ENCODE results near the gene UPF1.

Gene UPF1

GRCh38 chr19:18839465-18840287 is 7.9 kb downstream of the UPF1 start:
- Histone ChIP-seq H3K4me3 (ENCODE audit: low read length) (no peak overlapping the region), H3K4me1 (ENCODE audit: insufficient read depth, low read length) (peaks cover 26% of the 10 kb centered on the region), H3K27me3 (ENCODE audit: insufficient read depth, low read length) (no peaks in the 10 kb centered on the region), H3K36me3 (ENCODE audit: insufficient read depth, low read length) (peaks cover 30% of the 10 kb centered on the region), H3K9me3 (ENCODE audit: low read length) (no peaks in the 10 kb centered on the region), H2AFZ (ENCODE audit: low read depth, low read length) (no peak overlapping the region)

- Histone ChIP-seq H3K36me3 (ENCODE audit: insufficient read depth, low read length) (peaks cover 23% of the 10 kb centered on the region), H3K9me3 (ENCODE audit: low read length) (no peaks in the 10 kb centered on the region), H3K4me1 (ENCODE audit: insufficient read depth, low read length) (peaks cover 26% of the 10 kb centered on the region), H3K27me3 (ENCODE audit: insufficient read depth, low read length) (no peaks in the 10 kb centered on the region), H3K4me3 (ENCODE audit: low read length) (no peak overlapping the region), H2AFZ (ENCODE audit: low read depth, low read length) (no peak overlapping the region)
These were observed 8.8 kb downstream of the UPF1 start for GRCh38 chr19:18840288-18841267.

- Histone ChIP-seq H3K36me3 (ENCODE audit: insufficient read depth, low read length) (peaks cover 19% of the 10 kb centered on the region), H3K4me1 (ENCODE audit: insufficient read depth, low read length) (peaks cover 26% of the 10 kb centered on the region), H3K9me3 (ENCODE audit: low read length) (no peaks in the 10 kb centered on the region), H3K27me3 (ENCODE audit: insufficient read depth, low read length) (no peaks in the 10 kb centered on the region), H3K4me3 (ENCODE audit: low read length) (no peak overlapping the region), H2AFZ (ENCODE audit: low read depth, low read length) (no peak overlapping the region)
These were observed 9.6 kb downstream of the UPF1 start for GRCh38 chr19:18841400-18841799.

GRCh38 chr19:18842166-18842565 is 10.4 kb downstream of the UPF1 start:
- Histone ChIP-seq H3K27me3 (ENCODE audit: insufficient read depth, low read length) (no peaks in the 10 kb centered on the region), H3K9me3 (ENCODE audit: low read length) (no peaks in the 10 kb centered on the region), H3K36me3 (ENCODE audit: insufficient read depth, low read length) (peaks cover 18% of the 10 kb centered on the region), H3K4me3 (ENCODE audit: low read length) (no peak overlapping the region), H3K4me1 (ENCODE audit: insufficient read depth, low read length) (peaks cover 26% of the 10 kb centered on the region), H2AFZ (ENCODE audit: low read depth, low read length) (no peak overlapping the region)

- peaks cover 26% of the 10 kb centered on the region for H3K4me1 ChIP-seq (ENCODE audit: insufficient read depth, low read length)
- no peak overlapping the region for H3K4me3 ChIP-seq (ENCODE audit: low read length)
- no peak overlapping the region for H2AFZ ChIP-seq (ENCODE audit: low read depth, low read length)
- no peaks in the 10 kb centered on the region for H3K9me3 ChIP-seq (ENCODE audit: low read length)
- H3K27me3 ChIP-seq (ENCODE audit: insufficient read depth, low read length): no peaks in the 10 kb centered on the region
- H3K36me3 ChIP-seq (ENCODE audit: insufficient read depth, low read length): peaks cover 14% of the 10 kb centered on the region
These were observed 12.2 kb downstream of the UPF1 start for GRCh38 chr19:18843960-18844359.

GRCh38 chr19:18844806-18845329 is 13.1 kb downstream of the UPF1 start:
- Histone ChIP-seq H3K4me1 (ENCODE audit: insufficient read depth, low read length) (peaks cover 18% of the 10 kb centered on the region), H3K36me3 (ENCODE audit: insufficient read depth, low read length) (peaks cover 18% of the 10 kb centered on the region), H3K27me3 (ENCODE audit: insufficient read depth, low read length) (no peaks in the 10 kb centered on the region), H3K9me3 (ENCODE audit: low read length) (no peaks in the 10 kb centered on the region), H2AFZ (ENCODE audit: low read depth, low read length) (no peak overlapping the region), H3K4me3 (ENCODE audit: low read length) (no peak overlapping the region)

GRCh38 chr19:18845961-18846360 is 14.2 kb downstream of the UPF1 start:
- Histone ChIP-seq H3K9me3 (ENCODE audit: low read length) (no peaks in the 10 kb centered on the region), H2AFZ (ENCODE audit: low read depth, low read length) (no peak overlapping the region), H3K27me3 (ENCODE audit: insufficient read depth, low read length) (no peaks in the 10 kb centered on the region), H3K4me3 (ENCODE audit: low read length) (no peak overlapping the region), H3K4me1 (ENCODE audit: insufficient read depth, low read length) (peaks cover 7% of the 10 kb centered on the region), H3K36me3 (ENCODE audit: insufficient read depth, low read length) (peaks cover 29% of the 10 kb centered on the region)

GRCh38 chr19:18846862-18847548 is 15.2 kb downstream of the UPF1 start:
- no peaks in the 10 kb centered on the region for H3K4me1 ChIP-seq (ENCODE audit: insufficient read depth, low read length)
- no peak overlapping the region for H3K4me3 ChIP-seq (ENCODE audit: low read length)
- H3K36me3 ChIP-seq (ENCODE audit: insufficient read depth, low read length): peaks cover 40% of the 10 kb centered on the region

GRCh38 chr19:18847549-18848463 is 16.0 kb downstream of the UPF1 start:
- H3K4me3 ChIP-seq (ENCODE audit: low read length): no peak overlapping the region

More at GRCh38 chr19:18846862-18847548, 15.2 kb downstream of the UPF1 start:
- no peaks in the 10 kb centered on the region for H3K27me3 ChIP-seq (ENCODE audit: insufficient read depth, low read length)
- no peak overlapping the region for H2AFZ ChIP-seq (ENCODE audit: low read depth, low read length)
- H3K9me3 ChIP-seq (ENCODE audit: low read length): no peaks in the 10 kb centered on the region

GRCh38 chr19:18848878-18849661 is 17.3 kb downstream of the UPF1 start:
- Histone ChIP-seq H3K4me1 (ENCODE audit: insufficient read depth, low read length) (no peaks in the 10 kb centered on the region), H2AFZ (ENCODE audit: low read depth, low read length) (no peak overlapping the region), H3K4me3 (ENCODE audit: low read length) (no peak overlapping the region), H3K27me3 (ENCODE audit: insufficient read depth, low read length) (no peaks in the 10 kb centered on the region), H3K9me3 (ENCODE audit: low read length) (no peaks in the 10 kb centered on the region), H3K36me3 (ENCODE audit: insufficient read depth, low read length) (peaks cover 60% of the 10 kb centered on the region)

More at GRCh38 chr19:18847549-18848463, 16.0 kb downstream of the UPF1 start:
- H3K9me3 ChIP-seq (ENCODE audit: low read length): no peaks in the 10 kb centered on the region
- no peaks in the 10 kb centered on the region for H3K27me3 ChIP-seq (ENCODE audit: insufficient read depth, low read length)
- peaks cover 48% of the 10 kb centered on the region for H3K36me3 ChIP-seq (ENCODE audit: insufficient read depth, low read length)
- no peaks in the 10 kb centered on the region for H3K4me1 ChIP-seq (ENCODE audit: insufficient read depth, low read length)
- no peak overlapping the region for H2AFZ ChIP-seq (ENCODE audit: low read depth, low read length)

GRCh38 chr19:18849838-18850400 is 18.2 kb downstream of the UPF1 start:
- no peak overlapping the region for H2AFZ ChIP-seq (ENCODE audit: low read depth, low read length)
- H3K9me3 ChIP-seq (ENCODE audit: low read length): no peaks in the 10 kb centered on the region
- H3K4me3 ChIP-seq (ENCODE audit: low read length): no peak overlapping the region
- H3K36me3 ChIP-seq (ENCODE audit: insufficient read depth, low read length): peaks cover 67% of the 10 kb centered on the region
- H3K27me3 ChIP-seq (ENCODE audit: insufficient read depth, low read length): no peaks in the 10 kb centered on the region
- no peaks in the 10 kb centered on the region for H3K4me1 ChIP-seq (ENCODE audit: insufficient read depth, low read length)

Data from neuron (in vitro differentiated cells).